Liver (tissue), 3 donors: ENCODE data around the gene CA10.

Source experiments
- CTCF ChIP-seq: fragments of 150-350 bp; IDR thresholded peaks from 2 replicates; pipeline ENCODE4 v1.5.1; 2017; ENCODE audit warnings: improper control_type of control experiment, low read depth, low read length; ENCODE audit not compliant: missing input control
- GABPA ChIP-seq, 2 donors: IDR thresholded peaks in 1 of 2; conservative IDR thresholded peaks in 1 of 2; 2 replicates each; pipeline ENCODE4 v1.6.1; 2016; ENCODE audit warnings: antibody characterized with exemption in 2 of 2, mild to moderate bottlenecking in 1 of 2, moderate library complexity in 1 of 2
- HNF4G ChIP-seq: IDR thresholded peaks from 2 replicates; pipeline ENCODE4 v1.6.1; 2016; ENCODE audit warnings: antibody characterized with exemption
- JUND ChIP-seq, 2 donors: IDR thresholded peaks; 2 replicates each; pipeline ENCODE4 v1.6.1; 2016; ENCODE audit warnings: antibody characterized with exemption in 2 of 2
- MAX ChIP-seq: IDR thresholded peaks from 2 replicates; pipeline ENCODE4 v1.6.1; 2016; ENCODE audit warnings: antibody characterized with exemption
- SP1 ChIP-seq: IDR thresholded peaks from 2 replicates; pipeline ENCODE4 v1.6.1; 2018; ENCODE audit warnings: antibody characterized with exemption, mild to moderate bottlenecking
- ZBTB33 ChIP-seq: IDR thresholded peaks from 2 replicates; pipeline ENCODE4 v1.6.1; 2016; ENCODE audit warnings: antibody characterized with exemption
- TF ChIP-seq, protein P1 (sequence below): IDR thresholded peaks from 2 replicates; pipeline ENCODE4 v1.6.1; 2016; ENCODE audit warnings: antibody characterized with exemption
- donor health status: healthy.
- donor health status: healthy.

- TF ChIP-seq CTCF (no peak), MAX (no peak), SP1 (no peak), ZBTB33 (no peak), HNF4G (no peak), JUND (IDR thresholded peaks at IDR 0.05) (no peak), GABPA (IDR thresholded peaks at IDR 0.05 in 1 of 2, conservative IDR thresholded peaks at IDR 0.05 in 1 of 2) (no peak)
- TF ChIP-seq, protein P1, sequence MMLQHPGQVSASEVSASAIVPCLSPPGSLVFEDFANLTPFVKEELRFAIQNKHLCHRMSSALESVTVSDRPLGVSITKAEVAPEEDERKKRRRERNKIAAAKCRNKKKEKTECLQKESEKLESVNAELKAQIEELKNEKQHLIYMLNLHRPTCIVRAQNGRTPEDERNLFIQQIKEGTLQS: no peak
These were observed 304.7 kb downstream of the CA10 start for GRCh38 chr17:51853857-51854256.
